Skeletal muscle tissue (tissue), 4 donors: ENCODE data around the gene ATP9B. TPM values are rescaled to one million over a fixed set of nuclear protein-coding genes. Genes with fewer than 3 reads are reported as not detected.
A peak's percentile ranks its signal among the peaks of the same experiment; 100 is the strongest.

Experiments
- H3K27ac ChIP-seq: one replicate; pipeline ENCODE4 v1.7.0; 2013; ENCODE audit warnings: mild to moderate bottlenecking, low read depth, low read length, inconsistent platforms
- H3K27me3 ChIP-seq, 3 donors: one replicate each; pipeline ENCODE4 v1.7.0; 2013; ENCODE audit warnings: low read length in 3 of 3; ENCODE audit not compliant: control insufficient read depth in 3 of 3, insufficient read depth in 3 of 3
- H3K36me3 ChIP-seq, 3 donors: one replicate each; pipeline ENCODE4 v1.7.0; 2013; ENCODE audit warnings: low read length in 3 of 3; ENCODE audit not compliant: control insufficient read depth in 3 of 3, insufficient read depth in 3 of 3
- H3K4me1 ChIP-seq, 3 donors: one replicate each; pipeline ENCODE4 v1.7.0; 2013; ENCODE audit warnings: low read length in 3 of 3, mild to moderate bottlenecking in 3 of 3; ENCODE audit not compliant: control insufficient read depth in 3 of 3, insufficient read depth in 3 of 3
- H3K4me3 ChIP-seq, 3 donors: one replicate each; pipeline ENCODE4 v1.7.0; 2013; ENCODE audit warnings: low read length in 3 of 3
- H3K9ac ChIP-seq, 3 donors: one replicate each; pipeline ENCODE4 v1.7.0; 2013; ENCODE audit warnings: low read length in 3 of 3, mild to moderate bottlenecking in 3 of 3, moderate library complexity in 2 of 3, low read depth in 1 of 3
- H3K9me3 ChIP-seq, 3 donors: one replicate each; pipeline ENCODE4 v1.7.0; 2013; ENCODE audit warnings: low read length in 3 of 3; ENCODE audit not compliant: control insufficient read depth in 3 of 3
- total RNA-seq: library from RNA; depleted of rRNA; stranded (reverse); fragments of >200 nt; gene quantifications from one replicate; pipeline ENCODE4 v1.2.3, GENCODE V29; 2014
- donor health status: Osteomylitis.

Gene ATP9B
- total RNA-seq, 1 donor from 2014 or later = 83.0 TPM

- Histone ChIP-seq H3K27me3 (no peaks in the 10 kb centered on the region), H3K27ac (peak overlapping the region; percentile 82), H3K36me3 (peaks cover 0 to 6% (median 2%) of the 10 kb centered on the region in 3 donors), H3K9me3 (no peaks in the 10 kb centered on the region), H3K4me1 (peaks cover 49 to 58% (median 50%) of the 10 kb centered on the region in 3 donors), H3K9ac (peak overlapping the region in 2 of 3 donors; percentile 69 to 84), H3K4me3 (peak overlapping the region; percentile 41 to 63 (median 55))
Observed at GRCh38 chr18:79405019-79405780, 336.0 kb downstream of the ATP9B start.

- H3K4me3 ChIP-seq = peak overlapping the region; percentile 3 to 29 (median 15)
- H3K27me3 ChIP-seq = no peaks in the 10 kb centered on the region
Observed at GRCh38 chr18:79405781-79406575, 336.8 kb downstream of the ATP9B start.

GRCh38 chr18:79406708-79407107 lies 337.5 kb downstream of the ATP9B start:
- Histone ChIP-seq H3K9me3 (no peaks in the 10 kb centered on the region), H3K27ac (peak overlapping the region; percentile 82), H3K36me3 (peaks cover 8 to 16% (median 9%) of the 10 kb centered on the region in 3 donors), H3K4me1 (peaks cover 43 to 49% (median 46%) of the 10 kb centered on the region in 3 donors), H3K4me3 (no peak overlapping the region), H3K9ac (no peak overlapping the region), H3K27me3 (no peaks in the 10 kb centered on the region)

More at GRCh38 chr18:79405781-79406575, 336.8 kb downstream of the ATP9B start:
- no peaks in the 10 kb centered on the region for H3K9me3 ChIP-seq
- H3K4me1 ChIP-seq = peaks cover 48 to 56% (median 49%) of the 10 kb centered on the region in 3 donors
- H3K27ac ChIP-seq = peak overlapping the region; percentile 82
- H3K9ac ChIP-seq = peak overlapping the region in 1 of 3 donors; percentile 33
- H3K36me3 ChIP-seq = peaks cover 6 to 11% (median 6%) of the 10 kb centered on the region in 3 donors

GRCh38 chr18:79409313-79409712 lies 340.1 kb downstream of the ATP9B start:
- H3K27me3 ChIP-seq = no peaks in the 10 kb centered on the region
- H3K9me3 ChIP-seq = no peaks in the 10 kb centered on the region
- peaks cover 21 to 26% (median 23%) of the 10 kb centered on the region in 3 donors for H3K4me1 ChIP-seq
- H3K4me3 ChIP-seq = no peak overlapping the region
- H3K27ac ChIP-seq = no peak overlapping the region
- no peak overlapping the region for H3K9ac ChIP-seq
- peaks cover 14 to 29% (median 17%) of the 10 kb centered on the region in 3 donors for H3K36me3 ChIP-seq

- Histone ChIP-seq H3K9ac (no peak overlapping the region), H3K4me1 (peaks cover 12 to 18% (median 14%) of the 10 kb centered on the region in 3 donors), H3K36me3 (peaks cover 14 to 32% (median 15%) of the 10 kb centered on the region in 3 donors), H3K27me3 (no peaks in the 10 kb centered on the region), H3K9me3 (no peaks in the 10 kb centered on the region), H3K27ac (no peak overlapping the region), H3K4me3 (no peak overlapping the region)
Observed at GRCh38 chr18:79410171-79410641, 341.0 kb downstream of the ATP9B start.

- Histone ChIP-seq H3K4me3 (no peak overlapping the region), H3K36me3 (peaks cover 14 to 32% (median 15%) of the 10 kb centered on the region in 3 donors), H3K9ac (no peak overlapping the region), H3K9me3 (no peaks in the 10 kb centered on the region), H3K4me1 (peaks cover 5 to 15% (median 6%) of the 10 kb centered on the region in 3 donors), H3K27me3 (no peaks in the 10 kb centered on the region), H3K27ac (no peak overlapping the region)
Observed at GRCh38 chr18:79410731-79411613, 341.8 kb downstream of the ATP9B start.

- no peak overlapping the region for H3K27ac ChIP-seq
- H3K27me3 ChIP-seq = no peaks in the 10 kb centered on the region
- no peak overlapping the region for H3K4me3 ChIP-seq
- H3K4me1 ChIP-seq = peaks cover 4 to 24% (median 9%) of the 10 kb centered on the region in 3 donors
- no peaks in the 10 kb centered on the region for H3K9me3 ChIP-seq
- H3K9ac ChIP-seq = no peak overlapping the region
- H3K36me3 ChIP-seq = peaks cover 14 to 32% (median 15%) of the 10 kb centered on the region in 3 donors
Observed at GRCh38 chr18:79411614-79412526, 342.7 kb downstream of the ATP9B start.

GRCh38 chr18:79413025-79413424 lies 343.8 kb downstream of the ATP9B start:
- Histone ChIP-seq H3K4me3 (no peak overlapping the region), H3K9ac (no peak overlapping the region), H3K9me3 (no peaks in the 10 kb centered on the region), H3K4me1 (peaks cover 3 to 21% (median 10%) of the 10 kb centered on the region in 3 donors), H3K27ac (no peak overlapping the region), H3K27me3 (no peaks in the 10 kb centered on the region), H3K36me3 (peaks cover 14 to 32% (median 16%) of the 10 kb centered on the region in 3 donors)
